ENCODE measurements around the gene MYL3.

MYL3 gene

GRCh38 chr3:46899151-46900006 lies 36.1 kb upstream of the MYL3 start:
- no peak for DNase-seq

- DNase-seq = no peak
These were observed 35.3 kb upstream of the MYL3 start for GRCh38 chr3:46898321-46899150.

- DNase-seq = no peak
These were observed 34.6 kb upstream of the MYL3 start for GRCh38 chr3:46897829-46898320.

DNA sequence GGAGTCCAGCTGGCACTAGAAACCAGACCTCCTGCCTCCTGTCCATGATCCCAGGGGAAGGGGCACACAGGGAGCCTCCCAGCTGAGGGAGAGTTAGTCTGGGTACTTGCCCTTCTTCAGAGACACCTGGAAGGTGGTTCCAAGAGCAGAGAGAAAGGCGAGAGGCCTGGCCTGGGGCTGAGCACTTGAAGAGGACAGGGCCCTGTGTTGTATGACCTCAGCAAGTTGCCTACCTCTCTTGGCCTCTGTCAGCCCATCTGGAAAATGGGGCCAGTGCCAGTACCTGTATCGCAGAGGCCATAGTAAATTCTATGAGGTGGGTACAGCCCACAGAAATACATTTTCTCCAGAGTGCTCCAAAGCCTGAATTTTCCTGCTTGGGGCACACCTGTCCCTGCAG lies 33.8 kb upstream of the MYL3 start:
- DNase-seq = no peak

GRCh38 chr3:46896386-46896785 lies 33.1 kb upstream of the MYL3 start:
- DNase-seq = no peak

DNA sequence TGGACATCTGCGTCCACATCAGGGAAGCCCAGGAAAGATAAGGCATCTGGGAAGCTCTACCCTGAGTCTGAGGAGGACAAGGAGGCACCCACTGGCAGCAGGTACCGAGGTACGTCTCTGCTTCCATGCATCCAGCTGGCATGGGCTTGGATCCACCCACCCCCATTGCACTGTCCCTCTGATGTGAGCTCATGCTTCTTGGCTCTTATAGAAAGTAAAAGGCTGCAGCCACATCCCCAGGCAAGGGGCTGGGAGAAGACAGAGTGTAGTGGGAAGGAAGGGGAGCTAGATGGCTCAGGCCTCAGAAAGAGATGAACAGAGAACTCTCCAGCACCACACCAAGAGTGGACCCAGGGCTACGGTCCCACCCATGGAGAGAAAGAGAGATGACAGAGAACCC lies 32.5 kb upstream of the MYL3 start:
- DNase-seq = no peak

DNA sequence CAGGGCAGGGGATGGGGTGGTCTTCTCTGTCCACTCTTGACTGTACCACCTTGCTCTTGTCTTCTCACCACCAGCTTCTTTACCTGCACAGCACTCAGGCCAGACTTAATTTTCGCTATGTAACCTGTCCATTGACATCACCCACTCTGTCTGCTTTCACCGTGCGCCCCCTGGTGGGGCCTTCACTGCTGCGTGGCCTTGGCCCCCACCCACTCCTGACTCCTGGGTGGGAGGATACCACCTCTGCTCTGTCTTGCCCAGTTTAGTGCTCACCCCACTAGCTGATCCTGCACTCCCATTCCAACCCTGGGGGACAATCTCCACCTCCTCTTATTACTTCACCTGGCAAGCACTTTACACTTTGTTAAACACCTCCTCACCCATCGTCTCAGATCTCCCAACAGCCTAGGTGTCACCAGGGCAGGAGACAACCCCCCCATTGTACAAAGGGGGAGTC lies 32.0 kb upstream of the MYL3 start:
- DNase-seq = no peak

GRCh38 chr3:46894256-46894655 lies 31.0 kb upstream of the MYL3 start:
- DNase-seq = no peak

DNA sequence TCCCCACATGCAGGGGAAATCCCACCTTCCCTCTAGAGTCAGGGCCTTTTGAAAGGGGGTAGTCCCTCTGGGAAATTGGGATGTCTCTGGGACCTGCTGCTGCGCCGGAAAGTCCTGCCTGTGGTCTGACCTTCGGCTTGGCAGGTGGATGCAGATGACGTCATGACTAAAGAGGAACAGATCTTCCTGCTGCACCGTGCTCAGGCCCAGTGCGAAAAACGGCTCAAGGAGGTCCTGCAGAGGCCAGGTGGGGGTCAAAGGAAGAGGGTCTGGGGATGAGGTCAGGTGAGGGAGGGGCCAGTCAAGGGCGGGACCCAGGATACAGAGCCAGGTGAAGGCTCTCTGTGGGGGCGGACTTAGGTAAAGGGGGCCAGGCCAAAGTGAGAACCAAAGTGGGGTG lies 30.5 kb upstream of the MYL3 start:
- no peak for DNase-seq

GRCh38 chr3:46893146-46893748 lies 30.0 kb upstream of the MYL3 start:
- no peak for DNase-seq

DNA sequence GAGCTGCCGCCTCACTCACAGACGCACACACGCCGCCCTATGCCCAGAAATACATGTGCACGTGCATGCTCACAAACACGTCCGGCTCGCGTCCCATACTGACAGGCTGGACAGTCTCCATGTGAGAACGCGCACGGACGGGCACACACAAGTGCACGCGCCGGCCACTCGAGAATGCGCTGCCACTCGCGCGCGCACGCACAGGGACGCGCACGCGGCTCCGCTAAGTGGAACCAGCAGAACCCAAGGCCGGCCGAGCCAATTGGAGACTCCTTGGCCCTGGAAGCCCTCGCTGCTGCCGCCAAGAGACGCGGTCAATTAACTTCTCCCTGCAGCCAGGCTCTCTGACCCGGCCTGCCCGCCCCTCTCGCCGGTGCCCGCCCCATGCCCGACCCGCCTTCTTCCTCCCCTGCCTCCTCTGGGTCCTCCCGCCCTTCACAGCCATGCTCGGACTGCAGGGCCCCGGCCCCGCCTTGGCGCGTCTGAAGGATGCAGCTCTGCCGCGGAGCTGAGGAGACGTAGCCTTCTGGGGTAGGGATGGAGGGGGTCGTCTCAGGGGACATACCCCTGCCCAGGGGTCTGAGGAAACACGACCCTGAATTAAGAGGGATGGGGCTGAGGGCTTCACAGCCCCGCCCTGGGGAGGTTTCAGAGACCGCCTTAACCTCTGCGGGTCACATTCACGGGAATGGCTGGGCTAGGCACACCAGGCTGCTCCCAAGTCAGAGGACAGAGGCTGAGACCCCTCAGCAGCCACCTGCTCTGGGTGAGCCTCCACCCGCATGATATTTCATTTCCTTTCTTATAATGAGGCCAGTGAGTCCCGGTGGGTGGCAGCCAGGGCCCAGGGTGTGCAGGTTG lies 29.3 kb upstream of the MYL3 start:
- DNase-seq = no peak

GRCh38 chr3:46891132-46891531 lies 27.9 kb upstream of the MYL3 start:
- no peak for DNase-seq

GRCh38 chr3:46890132-46890531 lies 26.9 kb upstream of the MYL3 start:
- DNase-seq = no peak

GRCh38 chr3:46889381-46890110 lies 26.3 kb upstream of the MYL3 start:
- DNase-seq = no peak

DNA sequence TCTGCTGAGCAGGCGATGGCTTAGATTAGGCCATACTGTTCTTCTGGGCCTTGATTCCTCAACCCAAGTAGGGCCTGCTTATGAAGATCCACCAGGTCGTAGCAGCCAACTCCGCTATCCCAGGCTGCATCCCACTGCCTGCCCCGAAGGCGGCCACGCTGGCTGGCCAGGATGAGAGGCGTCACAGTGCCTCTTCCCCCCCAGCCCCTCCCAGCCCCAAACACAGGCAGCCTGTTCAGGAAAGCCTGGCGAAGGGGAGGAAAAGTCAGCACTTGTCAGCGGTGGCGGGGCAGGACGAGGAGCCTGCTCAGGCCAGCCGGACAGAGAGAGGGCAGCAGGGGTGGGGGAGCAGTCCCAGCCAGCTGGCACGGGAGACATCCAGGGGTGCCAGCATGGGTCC lies 25.5 kb upstream of the MYL3 start:
- DNase-seq = no peak

- no peak for DNase-seq
These were observed 24.8 kb upstream of the MYL3 start for GRCh38 chr3:46887980-46888494.

- DNase-seq = no peak
These were observed 22.4 kb upstream of the MYL3 start for GRCh38 chr3:46885612-46886011.

DNA sequence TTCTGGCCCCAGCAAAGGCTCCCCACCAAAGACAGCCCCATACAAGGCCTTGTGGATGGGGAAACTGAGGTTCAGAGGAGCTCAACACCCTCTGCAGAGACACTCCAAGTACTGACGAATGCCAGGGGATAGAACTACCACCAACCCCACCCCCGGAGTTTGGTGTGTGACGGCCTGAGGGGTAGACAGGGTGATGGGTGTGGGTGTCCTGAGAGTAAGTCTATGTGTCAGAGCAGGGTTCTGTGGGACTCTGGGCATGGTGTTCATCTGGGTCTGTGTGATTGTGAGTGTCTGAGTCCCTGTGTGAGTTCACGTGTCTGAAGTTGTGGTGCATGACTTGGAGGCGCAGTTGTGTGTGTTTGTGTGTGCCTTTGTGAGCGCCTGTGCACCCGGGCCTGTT lies 21.7 kb upstream of the MYL3 start:
- no peak for DNase-seq

DNA sequence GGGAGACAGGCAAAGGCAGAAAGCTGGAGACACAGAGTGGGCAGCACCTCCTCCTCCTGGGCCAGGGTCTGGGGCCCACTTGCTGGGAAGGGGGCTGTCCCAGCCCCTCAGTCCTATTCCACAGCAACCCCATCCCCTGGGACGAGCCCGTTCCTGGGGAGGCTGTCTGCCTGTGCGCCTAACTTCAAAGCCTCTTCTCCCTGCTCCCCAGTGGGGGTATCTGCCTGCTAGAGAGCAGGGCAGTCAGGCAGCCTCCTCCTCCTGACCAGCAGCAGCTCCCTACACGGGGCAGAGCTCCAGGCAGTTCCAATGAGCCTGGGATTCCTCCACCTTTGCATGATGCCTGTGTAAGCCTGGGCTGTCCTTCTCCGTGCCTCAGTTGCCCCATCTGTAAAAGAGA lies 21.2 kb upstream of the MYL3 start:
- DNase-seq = no peak

GRCh38 chr3:46883830-46884185 lies 20.6 kb upstream of the MYL3 start:
- no peak for DNase-seq

- DNase-seq = no peak
These were observed 20.0 kb upstream of the MYL3 start for GRCh38 chr3:46883054-46883829.
